GM12892 (cell line): Measurements from ENCODE around the gene TBC1D3B.
"Not testable (repeated sequence)": the region's sequence is repeated elsewhere in the genome, so short reads cannot be mapped to it uniquely, and the experiment has no call there.

Source experiments
- DNase-seq: peaks from one replicate; pipeline ENCODE4 v3.0.0; 2011; ENCODE audit not compliant: insufficient read length
- FAIRE-seq: peaks from 2 replicates; lab custom pipeline; 2011; peaks lifted over from hg19 to GRCh38; lab: Jason Lieb, UNC
- POLR2A ChIP-seq: IDR thresholded peaks from 2 replicates; pipeline ENCODE4 v1.6.1; 2011; ENCODE audit warnings: low read depth, low read length, control low read depth
- POLR2AphosphoS5 ChIP-seq: IDR thresholded peaks from 2 replicates; pipeline ENCODE4 v1.6.1; 2011; ENCODE audit warnings: low read depth, low read length, control low read depth
- TAF1 ChIP-seq: IDR thresholded peaks from 2 replicates; pipeline ENCODE4 v1.6.1; 2011; ENCODE audit warnings: low read depth, mild to moderate bottlenecking, control low read depth, low read length, borderline replicate concordance

TBC1D3B gene

GRCh38 chr17:36209575-36209974, 33.1 kb upstream of the TBC1D3B start:
- no peak for FAIRE-seq
- no peak for TF ChIP-seq POLR2A
- DNase-seq: no peak

- DNase-seq, FAIRE-seq: not testable (repeated sequence)
Observed at GRCh38 chr17:36207383-36207782, 30.9 kb upstream of the TBC1D3B start.

GRCh38 chr17:36206486-36206821, 30.0 kb upstream of the TBC1D3B start:
- FAIRE-seq, DNase-seq: not testable (repeated sequence)

GRCh38 chr17:36205637-36206485, 29.4 kb upstream of the TBC1D3B start:
- no peak for DNase-seq
- FAIRE-seq: no peak
- TF ChIP-seq POLR2AphosphoS5: no peak
- TF ChIP-seq TAF1: no peak

- FAIRE-seq: no peak
- TF ChIP-seq POLR2A (no peak), POLR2AphosphoS5 (no peak), TAF1 (no peak)
- no peak for DNase-seq
Observed at GRCh38 chr17:36204724-36205500, 28.5 kb upstream of the TBC1D3B start.

GRCh38 chr17:36203335-36203734, 26.9 kb upstream of the TBC1D3B start:
- no peak for FAIRE-seq

GRCh38 chr17:36201506-36201905, 25.1 kb upstream of the TBC1D3B start:
- DNase-seq, FAIRE-seq: not testable (repeated sequence)

More at GRCh38 chr17:36203335-36203734, 26.9 kb upstream of the TBC1D3B start:
- no peak for TF ChIP-seq TAF1
- TF ChIP-seq POLR2A: no peak
- TF ChIP-seq POLR2AphosphoS5: no peak
- DNase-seq: no peak

GRCh38 chr17:36201102-36201501, 24.7 kb upstream of the TBC1D3B start:
- FAIRE-seq, DNase-seq: not testable (repeated sequence)

- DNase-seq: no peak
- TF ChIP-seq POLR2A (no peak), POLR2AphosphoS5 (no peak), TAF1 (no peak)
- FAIRE-seq: no peak
Observed at GRCh38 chr17:36198831-36199465, 22.5 kb upstream of the TBC1D3B start.

GRCh38 chr17:36197387-36197703, 20.9 kb upstream of the TBC1D3B start:
- no peak for DNase-seq
- no peak for FAIRE-seq
- TF ChIP-seq POLR2AphosphoS5: no peak
- no peak for TF ChIP-seq POLR2A
- no peak for TF ChIP-seq TAF1

GRCh38 chr17:36196131-36196486, 19.7 kb upstream of the TBC1D3B start:
- DNase-seq (no peak), FAIRE-seq (no peak)
- no peak for TF ChIP-seq POLR2A
- TF ChIP-seq TAF1: no peak
- no peak for TF ChIP-seq POLR2AphosphoS5

GRCh38 chr17:36195434-36196130, 19.1 kb upstream of the TBC1D3B start:
- no peak for DNase-seq
- TF ChIP-seq POLR2AphosphoS5 (no peak; the same call in 1 of the 2 replicates), POLR2A (no peak; the same call in none of the 2 replicates), TAF1 (no peak)
- no peak for FAIRE-seq
